ENCODE data around the gene GPM6B.

Gene GPM6B

GRCh38 chrX:13770013-13770535 is 46.8 kb downstream of the GPM6B start:
- in situ Hi-C loops (cut with MboI; ENCODE audit: low sequenced_read_pairs) = loop anchor here (25.0 kb wide), 1 partner anchor 267 kb away; the partner anchor contains the start of gene GEMIN8

- in situ Hi-C loops (cut with MboI; ENCODE audit: low sequenced_read_pairs) = loop anchor here (25.0 kb wide), 1 partner anchor 268 kb away; the partner anchor contains the start of gene GEMIN8
Measured at GRCh38 chrX:13768939-13769338, 48.0 kb downstream of the GPM6B start.

- in situ Hi-C loops (cut with MboI; ENCODE audit: low sequenced_read_pairs) = loop anchor here (25.0 kb wide), 1 partner anchor 273 kb away; the partner anchor contains the start of gene GEMIN8
Measured at GRCh38 chrX:13764765-13765164, 52.1 kb downstream of the GPM6B start.

- in situ Hi-C loops (cut with MboI; ENCODE audit: low sequenced_read_pairs) = loop anchor here (25.0 kb wide), 1 partner anchor 273 kb away; the partner anchor contains the start of gene GEMIN8
Measured at GRCh38 chrX:13764281-13764680, 52.6 kb downstream of the GPM6B start.

GRCh38 chrX:13763489-13763888 is 53.4 kb downstream of the GPM6B start:
- in situ Hi-C loops (cut with MboI; ENCODE audit: low sequenced_read_pairs) = loop anchor here (25.0 kb wide), 1 partner anchor 274 kb away; the partner anchor contains the start of gene GEMIN8

- in situ Hi-C loops (cut with MboI; ENCODE audit: low sequenced_read_pairs) = loop anchor here (25.0 kb wide), 1 partner anchor 275 kb away; the partner anchor contains the start of gene GEMIN8
Measured at GRCh38 chrX:13761606-13762414, 55.1 kb downstream of the GPM6B start.

- in situ Hi-C loops (cut with MboI; ENCODE audit: low sequenced_read_pairs) = loop anchor here (25.0 kb wide), 1 partner anchor 277 kb away; the partner anchor contains the start of gene GEMIN8
Measured at GRCh38 chrX:13760426-13760825, 56.5 kb downstream of the GPM6B start.

- in situ Hi-C loops (cut with MboI; ENCODE audit: low sequenced_read_pairs) = loop anchor here (25.0 kb wide), 1 partner anchor 278 kb away; the partner anchor contains the start of gene GEMIN8
Measured at GRCh38 chrX:13759152-13759718, 57.7 kb downstream of the GPM6B start.

GRCh38 chrX:13756381-13756780 is 60.5 kb downstream of the GPM6B start:
- in situ Hi-C loops (cut with MboI; ENCODE audit: low sequenced_read_pairs) = loop anchor here (25.0 kb wide), 1 partner anchor 281 kb away; the partner anchor contains the start of gene GEMIN8

- in situ Hi-C loops (cut with MboI; ENCODE audit: low sequenced_read_pairs) = loop anchor here (25.0 kb wide), 1 partner anchor 282 kb away; the partner anchor contains the start of gene GEMIN8
Measured at GRCh38 chrX:13755254-13755653, 61.6 kb downstream of the GPM6B start.

GRCh38 chrX:13754765-13755164 is 62.1 kb downstream of the GPM6B start:
- in situ Hi-C loops (cut with MboI; ENCODE audit: low sequenced_read_pairs) = loop anchor here (25.0 kb wide), 1 partner anchor 283 kb away; the partner anchor contains the start of gene GEMIN8

- in situ Hi-C loops (cut with MboI; ENCODE audit: low sequenced_read_pairs) = loop anchor here (25.0 kb wide), 1 partner anchor 285 kb away; the partner anchor contains the start of gene GEMIN8
Measured at GRCh38 chrX:13752646-13753045, 64.2 kb downstream of the GPM6B start.

- in situ Hi-C loops (cut with MboI; ENCODE audit: low sequenced_read_pairs) = loop anchor here (25.0 kb wide), 1 partner anchor 285 kb away; the partner anchor contains the start of gene GEMIN8
Measured at GRCh38 chrX:13752141-13752540, 64.8 kb downstream of the GPM6B start.

- in situ Hi-C loops (cut with MboI; ENCODE audit: low sequenced_read_pairs) = loop anchor here (25.0 kb wide), 1 partner anchor 286 kb away; the partner anchor contains the start of gene GEMIN8
Measured at GRCh38 chrX:13750812-13751211, 66.1 kb downstream of the GPM6B start.

GRCh38 chrX:13750204-13750603 is 66.7 kb downstream of the GPM6B start:
- in situ Hi-C loops (cut with MboI; ENCODE audit: low sequenced_read_pairs) = loop anchor here (25.0 kb wide), 1 partner anchor 287 kb away; the partner anchor contains the start of gene GEMIN8

GRCh38 chrX:13748486-13748885 is 68.4 kb downstream of the GPM6B start:
- in situ Hi-C loops (cut with MboI; ENCODE audit: low sequenced_read_pairs) = no loop called here

GRCh38 chrX:13747836-13748235 is 69.1 kb downstream of the GPM6B start:
- in situ Hi-C loops (cut with MboI; ENCODE audit: low sequenced_read_pairs) = no loop called here

- in situ Hi-C loops (cut with MboI; ENCODE audit: low sequenced_read_pairs) = no loop called here
Measured at GRCh38 chrX:13742397-13743176, 74.3 kb downstream of the GPM6B start.

GRCh38 chrX:13741695-13742094 is 75.2 kb downstream of the GPM6B start:
- in situ Hi-C loops (cut with MboI; ENCODE audit: low sequenced_read_pairs) = no loop called here

Measured in HL-60/S4 treated with retinoic acid at 250 ng/mL for 4 days and 3 days (cell line).